ENCODE results near the gene GABBR2.

Gene GABBR2

GRCh38 chr9:98568909-98569469 lies 139.7 kb downstream of the GABBR2 start:
- DNase-seq (ENCODE audit: low read depth), result no peak

GRCh38 chr9:98568234-98568908 lies 140.4 kb downstream of the GABBR2 start:
- DNase-seq (ENCODE audit: low read depth), result no peak

GRCh38 chr9:98567540-98568233 lies 141.0 kb downstream of the GABBR2 start:
- no peak for DNase-seq (ENCODE audit: low read depth)

GRCh38 chr9:98565152-98566135 lies 143.3 kb downstream of the GABBR2 start:
- DNase-seq (ENCODE audit: low read depth), result no peak

- DNase-seq (ENCODE audit: low read depth), result no peak
Measured at GRCh38 chr9:98564714-98565113, 144.0 kb downstream of the GABBR2 start.

- DNase-seq (ENCODE audit: low read depth), result no peak
Measured at GRCh38 chr9:98563988-98564387, 144.7 kb downstream of the GABBR2 start.

GRCh38 chr9:98563212-98563907 lies 145.4 kb downstream of the GABBR2 start:
- no peak for DNase-seq (ENCODE audit: low read depth)

GRCh38 chr9:98559561-98559960 lies 149.2 kb downstream of the GABBR2 start:
- DNase-seq (ENCODE audit: low read depth), result no peak

- DNase-seq (ENCODE audit: low read depth), result no peak
Measured at GRCh38 chr9:98558575-98558974, 150.2 kb downstream of the GABBR2 start.

- no peak for DNase-seq (ENCODE audit: low read depth)
Measured at GRCh38 chr9:98556511-98556910, 152.2 kb downstream of the GABBR2 start.

- no peak for DNase-seq (ENCODE audit: low read depth)
Measured at GRCh38 chr9:98555651-98556465, 152.9 kb downstream of the GABBR2 start.

GRCh38 chr9:98554752-98555151 lies 154.0 kb downstream of the GABBR2 start:
- no peak for DNase-seq (ENCODE audit: low read depth)

- DNase-seq (ENCODE audit: low read depth), result no peak
Measured at GRCh38 chr9:98552331-98552730, 156.4 kb downstream of the GABBR2 start.

- no peak for DNase-seq (ENCODE audit: low read depth)
Measured at GRCh38 chr9:98551511-98552286, 157.0 kb downstream of the GABBR2 start.

GRCh38 chr9:98550206-98550820 lies 158.4 kb downstream of the GABBR2 start:
- no peak for DNase-seq (ENCODE audit: low read depth)

GRCh38 chr9:98549401-98549800 lies 159.3 kb downstream of the GABBR2 start:
- no peak for DNase-seq (ENCODE audit: low read depth)

- DNase-seq (ENCODE audit: low read depth), result no peak
Measured at GRCh38 chr9:98547606-98548005, 161.1 kb downstream of the GABBR2 start.

- DNase-seq (ENCODE audit: low read depth), result no peak
Measured at GRCh38 chr9:98545021-98545420, 163.7 kb downstream of the GABBR2 start.

GRCh38 chr9:98541684-98542230 lies 167.0 kb downstream of the GABBR2 start:
- DNase-seq (ENCODE audit: low read depth), result no peak
